GM15510 (cell line): Measurements from ENCODE around the gene ACOX3.

Experiments used
- POLR2A ChIP-seq: IDR thresholded peaks from 3 replicates; pipeline ENCODE4 v1.6.1; 2011; ENCODE audit warnings: borderline replicate concordance; ENCODE audit not compliant: insufficient read length; ENCODE audit errors: extremely low read depth

Gene ACOX3

GRCh38 chr4:8330821-8331574 is 109.5 kb downstream of the ACOX3 start:
- no peak for TF ChIP-seq POLR2A

GRCh38 chr4:8329859-8330761 is 110.4 kb downstream of the ACOX3 start:
- no peak for TF ChIP-seq POLR2A

GRCh38 chr4:8329560-8329858 is 111.0 kb downstream of the ACOX3 start:
- TF ChIP-seq POLR2A, result no peak

GRCh38 chr4:8328866-8329559 is 111.5 kb downstream of the ACOX3 start:
- TF ChIP-seq POLR2A, result no peak

GRCh38 chr4:8328456-8328855 is 112.1 kb downstream of the ACOX3 start:
- TF ChIP-seq POLR2A, result no peak

- TF ChIP-seq POLR2A, result no peak
These were observed 114.3 kb downstream of the ACOX3 start for GRCh38 chr4:8326206-8326605.

- TF ChIP-seq POLR2A, result no peak
These were observed 115.1 kb downstream of the ACOX3 start for GRCh38 chr4:8325291-8325973.

- no peak for TF ChIP-seq POLR2A
These were observed 115.8 kb downstream of the ACOX3 start for GRCh38 chr4:8324640-8325239.

- TF ChIP-seq POLR2A, result no peak
These were observed 116.5 kb downstream of the ACOX3 start for GRCh38 chr4:8323947-8324555.

GRCh38 chr4:8322794-8323704 is 117.5 kb downstream of the ACOX3 start:
- no peak for TF ChIP-seq POLR2A

- no peak for TF ChIP-seq POLR2A
These were observed 118.8 kb downstream of the ACOX3 start for GRCh38 chr4:8321771-8322170.

- TF ChIP-seq POLR2A, result no peak
These were observed 119.3 kb downstream of the ACOX3 start for GRCh38 chr4:8321220-8321619.

- TF ChIP-seq POLR2A, result no peak
These were observed 120.2 kb downstream of the ACOX3 start for GRCh38 chr4:8320386-8320750.
